HEK293 (cell line): ENCODE data around the gene BAG5.

Source experiments
- CTCF ChIA-PET: fragments of 350-600 bp; formaldehyde crosslinking; extraction: SDS; loops from one replicate; lab custom pipeline; 2021; ENCODE audit warnings: antibody characterized with exemption; lab: Yijun Ruan, JAX
- POLR2A ChIA-PET: fragments of 300-600 bp; formaldehyde crosslinking; extraction: SDS; loops from one replicate; lab custom pipeline; 2020; ENCODE audit warnings: antibody characterized with exemption, inconsistent platforms; lab: Yijun Ruan, JAX
- H3K27ac ChIP-seq: fragments of 200-500 bp; sonication (Bioruptor generic); 2 replicates; pipeline ENCODE4 v1.5.1; 2014; ENCODE audit warnings: low read depth, low read length, control low read depth, inconsistent platforms; ENCODE audit errors: extremely low read depth
- H3K36me3 ChIP-seq, 2 experiments: fragments of 200-500 bp in 1 of 2; sonication (Bioruptor generic) in 1 of 2; 1 replicate in 1 of 2; 2 replicates in 1 of 2; pipeline ENCODE4 v1.5.1; 2014 to 2017; ENCODE audit warnings: inconsistent platforms in 2 of 2, low read length in 2 of 2; ENCODE audit not compliant: control insufficient read depth in 2 of 2, insufficient read depth in 1 of 2
- H3K4me1 ChIP-seq: fragments of 200-500 bp; sonication (Bioruptor generic); 2 replicates; pipeline ENCODE4 v1.5.1; 2014; ENCODE audit warnings: mild to moderate bottlenecking, low read length, inconsistent platforms; ENCODE audit not compliant: control insufficient read depth, insufficient read depth
- H3K4me3 ChIP-seq: 2 replicates; pipeline ENCODE4 v1.5.1; 2011; ENCODE audit warnings: low read depth, mild to moderate bottlenecking, control low read depth, low read length, moderate library complexity
- H3K9me3 ChIP-seq: fragments of 200-500 bp; sonication (Bioruptor generic); 2 replicates; pipeline ENCODE4 v1.5.1; 2014; ENCODE audit warnings: low read depth, low read length, inconsistent platforms; ENCODE audit not compliant: control insufficient read depth, insufficient read depth
- MEIS1 ChIP-seq: sonication (generic); formaldehyde crosslinking; IDR thresholded peaks from 2 replicates; pipeline ENCODE4 v1.8.1; 2022; ENCODE audit warnings: missing genetic modification reagents, mild to moderate bottlenecking, borderline replicate concordance
- SP2 ChIP-seq: fragments of 450-650 bp; formaldehyde crosslinking; IDR thresholded peaks from 2 replicates; pipeline ENCODE4 v1.5.1; 2016; ENCODE audit warnings: missing biosample characterization, missing genetic modification characterization
- TCF7L2 ChIP-seq: IDR thresholded peaks from 2 replicates; pipeline ENCODE4 v1.6.1; 2011; ENCODE audit warnings: low read depth, mild to moderate bottlenecking, inconsistent platforms, low read length, moderate library complexity, borderline replicate concordance
- TF ChIP-seq, protein P1 (sequence below): fragments of 450-650 bp; formaldehyde crosslinking; IDR thresholded peaks from 2 replicates; pipeline ENCODE4 v1.5.1; 2017; ENCODE audit warnings: missing biosample characterization, missing genetic modification characterization

Gene BAG5

DNA sequence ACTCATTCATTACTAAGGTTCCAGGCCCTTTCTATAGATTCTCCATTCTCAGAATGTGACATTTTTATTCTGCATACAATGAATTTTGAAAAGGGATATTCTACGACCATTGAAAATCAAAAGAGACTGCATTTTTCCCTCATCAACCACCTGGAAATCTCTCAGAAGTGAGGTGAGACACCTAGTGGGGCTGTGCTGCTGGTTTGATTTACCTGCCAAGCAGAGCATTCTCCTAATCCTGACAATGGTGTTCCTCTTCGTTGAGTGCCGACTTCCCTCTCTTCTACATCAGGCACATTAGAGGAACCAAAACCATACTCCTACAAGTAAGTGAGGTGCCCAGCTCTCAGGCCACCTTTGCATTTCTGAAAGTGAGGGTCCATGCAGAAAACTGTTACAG is 54.7 kb downstream of the BAG5 start:
- TF ChIP-seq SP2 (tag by site-specific recombination) = no peak
- TF ChIP-seq TCF7L2 = no peak
- TF ChIP-seq, protein P1, sequence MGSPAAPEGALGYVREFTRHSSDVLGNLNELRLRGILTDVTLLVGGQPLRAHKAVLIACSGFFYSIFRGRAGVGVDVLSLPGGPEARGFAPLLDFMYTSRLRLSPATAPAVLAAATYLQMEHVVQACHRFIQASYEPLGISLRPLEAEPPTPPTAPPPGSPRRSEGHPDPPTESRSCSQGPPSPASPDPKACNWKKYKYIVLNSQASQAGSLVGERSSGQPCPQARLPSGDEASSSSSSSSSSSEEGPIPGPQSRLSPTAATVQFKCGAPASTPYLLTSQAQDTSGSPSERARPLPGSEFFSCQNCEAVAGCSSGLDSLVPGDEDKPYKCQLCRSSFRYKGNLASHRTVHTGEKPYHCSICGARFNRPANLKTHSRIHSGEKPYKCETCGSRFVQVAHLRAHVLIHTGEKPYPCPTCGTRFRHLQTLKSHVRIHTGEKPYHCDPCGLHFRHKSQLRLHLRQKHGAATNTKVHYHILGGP (tag by site-specific recombination) = no peak
- no peak for TF ChIP-seq MEIS1 (CRISPR knock-in tag)
- Histone ChIP-seq H3K4me1 (0 out of 2 replicates have a peak, but pooled peaks cover 2% of the 10 kb centered on the region), H3K4me3 (no peak overlapping the region), H3K27ac (no peak overlapping the region), H3K9me3 (no peaks in the 10 kb centered on the region), H3K36me3 (peaks cover 11 to 74% of the 10 kb centered on the region in 2 experiments)
- CTCF ChIA-PET = interaction anchor here (1.4 kb wide), 1 partner anchor 8 kb away, joined by 3 read pairs; no protein-coding TSS in a partner anchor
- POLR2A ChIA-PET = interaction anchor here (1.2 kb wide), 1 partner anchor 11 kb away, joined by 3 read pairs; no protein-coding TSS in a partner anchor
